C4-2B (cell line): ENCODE measurements around the gene HOXD8.

Experiments
- ZFX ChIP-seq: fragments of 450-650 bp; IDR thresholded peaks from 2 replicates; pipeline ENCODE4 v1.6.1; 2017
- TF ChIP-seq, protein P1 (sequence below): fragments of 450-650 bp; conservative IDR thresholded peaks from 2 replicates; pipeline ENCODE4 v1.5.1; 2017; ENCODE audit warnings: mild to moderate bottlenecking

DNA sequence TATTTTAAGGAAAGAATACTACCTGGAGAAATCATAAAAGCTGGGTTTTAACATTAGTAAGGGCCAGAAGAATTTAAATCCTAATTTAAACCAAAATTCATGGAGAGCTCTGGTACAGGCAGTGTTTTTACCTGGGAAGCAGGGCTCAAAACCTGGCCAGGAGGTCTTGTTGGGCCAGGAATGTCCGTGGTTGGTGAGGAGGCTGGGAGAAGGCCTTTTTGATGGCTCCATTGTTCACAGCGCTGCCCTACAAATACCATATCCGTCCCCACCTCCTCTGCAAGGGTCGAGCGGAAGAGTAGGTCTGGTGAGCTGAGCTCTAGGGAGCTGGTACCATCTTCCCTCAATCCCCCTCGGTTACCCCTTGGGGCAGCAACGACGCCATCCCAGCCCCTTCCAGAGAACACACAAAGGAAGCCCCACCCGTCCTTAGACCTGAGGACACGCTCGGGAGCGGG lies 48.1 kb downstream of the HOXD8 start:
- TF ChIP-seq, protein P1, sequence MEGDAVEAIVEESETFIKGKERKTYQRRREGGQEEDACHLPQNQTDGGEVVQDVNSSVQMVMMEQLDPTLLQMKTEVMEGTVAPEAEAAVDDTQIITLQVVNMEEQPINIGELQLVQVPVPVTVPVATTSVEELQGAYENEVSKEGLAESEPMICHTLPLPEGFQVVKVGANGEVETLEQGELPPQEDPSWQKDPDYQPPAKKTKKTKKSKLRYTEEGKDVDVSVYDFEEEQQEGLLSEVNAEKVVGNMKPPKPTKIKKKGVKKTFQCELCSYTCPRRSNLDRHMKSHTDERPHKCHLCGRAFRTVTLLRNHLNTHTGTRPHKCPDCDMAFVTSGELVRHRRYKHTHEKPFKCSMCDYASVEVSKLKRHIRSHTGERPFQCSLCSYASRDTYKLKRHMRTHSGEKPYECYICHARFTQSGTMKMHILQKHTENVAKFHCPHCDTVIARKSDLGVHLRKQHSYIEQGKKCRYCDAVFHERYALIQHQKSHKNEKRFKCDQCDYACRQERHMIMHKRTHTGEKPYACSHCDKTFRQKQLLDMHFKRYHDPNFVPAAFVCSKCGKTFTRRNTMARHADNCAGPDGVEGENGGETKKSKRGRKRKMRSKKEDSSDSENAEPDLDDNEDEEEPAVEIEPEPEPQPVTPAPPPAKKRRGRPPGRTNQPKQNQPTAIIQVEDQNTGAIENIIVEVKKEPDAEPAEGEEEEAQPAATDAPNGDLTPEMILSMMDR: no peak
- no peak for TF ChIP-seq ZFX
